Loucy (cell line): ENCODE results near the gene TMEM45B.

Source experiments
- EZH2phosphoT487 ChIP-seq: fragments of 200-600 bp; IDR thresholded peaks from 2 replicates; pipeline ENCODE4 v1.6.1; 2018; ENCODE audit warnings: antibody characterized with exemption, mild to moderate bottlenecking, moderate library complexity, borderline replicate concordance
- TF ChIP-seq, protein P1 (sequence below): fragments of 200-600 bp; sonication (generic); conservative IDR thresholded peaks from 2 replicates; pipeline ENCODE4 v1.5.1; 2014; ENCODE audit warnings: mild to moderate bottlenecking, antibody characterized with exemption, low read length

- TF ChIP-seq, protein P1, sequence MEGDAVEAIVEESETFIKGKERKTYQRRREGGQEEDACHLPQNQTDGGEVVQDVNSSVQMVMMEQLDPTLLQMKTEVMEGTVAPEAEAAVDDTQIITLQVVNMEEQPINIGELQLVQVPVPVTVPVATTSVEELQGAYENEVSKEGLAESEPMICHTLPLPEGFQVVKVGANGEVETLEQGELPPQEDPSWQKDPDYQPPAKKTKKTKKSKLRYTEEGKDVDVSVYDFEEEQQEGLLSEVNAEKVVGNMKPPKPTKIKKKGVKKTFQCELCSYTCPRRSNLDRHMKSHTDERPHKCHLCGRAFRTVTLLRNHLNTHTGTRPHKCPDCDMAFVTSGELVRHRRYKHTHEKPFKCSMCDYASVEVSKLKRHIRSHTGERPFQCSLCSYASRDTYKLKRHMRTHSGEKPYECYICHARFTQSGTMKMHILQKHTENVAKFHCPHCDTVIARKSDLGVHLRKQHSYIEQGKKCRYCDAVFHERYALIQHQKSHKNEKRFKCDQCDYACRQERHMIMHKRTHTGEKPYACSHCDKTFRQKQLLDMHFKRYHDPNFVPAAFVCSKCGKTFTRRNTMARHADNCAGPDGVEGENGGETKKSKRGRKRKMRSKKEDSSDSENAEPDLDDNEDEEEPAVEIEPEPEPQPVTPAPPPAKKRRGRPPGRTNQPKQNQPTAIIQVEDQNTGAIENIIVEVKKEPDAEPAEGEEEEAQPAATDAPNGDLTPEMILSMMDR: no peak
- TF ChIP-seq EZH2phosphoT487: no peak
These were observed 33.9 kb downstream of the TMEM45B start for GRCh38 chr11:129849447-129850130.
